K562 (cell line): Measurements from ENCODE around the gene VGF. TPM values are rescaled to one million over a fixed set of nuclear protein-coding genes. Genes with fewer than 3 reads are reported as not detected.

Experiments used
- ATAC-seq: fragments of 200-7000 bp; cut with Tn5 transposase; 3 replicates; pipeline ENCODE4 v1.9.1; 2020; ENCODE audit warnings: moderate library complexity
- BruUV-seq: library from RNA; stranded (reverse); fragments of 400-500 nt; replicated peaks from 2 replicates; lab custom pipeline; 2021; lab: Mats Ljungman, UMichigan
- CTCF ChIA-PET: fragments of 300-600 bp; formaldehyde crosslinking; extraction: SDS; loops from one replicate; lab custom pipeline; 2021; ENCODE audit warnings: low intra/inter-chr PET ratio; lab: Yijun Ruan, JAX
- POLR2A ChIA-PET: fragments of 300-600, 350-650 bp; sonication (Branson Sonifier 250); formaldehyde crosslinking; extraction: SDS; loops from one replicate; lab custom pipeline; 2021; ENCODE audit warnings: antibody characterized with exemption, inconsistent platforms; lab: Yijun Ruan, JAX
- DNase-seq, 4 experiments: peaks; one replicate each; pipeline versions ENCODE4 v3.0.0 to v3.0.0-alpha.2; 2011 to 2018; ENCODE audit warnings: low spot score in 3 of 4, mixed read lengths in 3 of 4; ENCODE audit errors: extremely low read depth in 1 of 4
- FAIRE-seq: peaks from 2 replicates; lab custom pipeline; 2011; peaks lifted over from hg19 to GRCh38; lab: Jason Lieb, UNC
- H2AFZ ChIP-seq: 2 replicates; pipeline ENCODE4 v1.6.0; 2011; ENCODE audit warnings: low read depth, low read length, control low read depth, inconsistent platforms
- H3K27ac ChIP-seq: fragments of 200-600 bp; 3 replicates; pipeline ENCODE4 v1.8.0; 2011; ENCODE audit warnings: low read depth, mild to moderate bottlenecking, control low read depth, inconsistent platforms, low read length, moderate library complexity, mixed read lengths; ENCODE audit errors: extremely low read depth
- H3K27me3 ChIP-seq, 2 experiments: fragments of 300-600 bp in 1 of 2; 2 replicates in 1 of 2; 3 replicates in 1 of 2; pipeline versions ENCODE4 v1.6.0 to v1.8.0; 2011; ENCODE audit warnings: inconsistent platforms in 2 of 2, low read length in 2 of 2, mild to moderate bottlenecking in 1 of 2, mixed read lengths in 1 of 2, moderate library complexity in 1 of 2; ENCODE audit not compliant: control insufficient read depth in 2 of 2, insufficient read depth in 2 of 2
- H3K36me3 ChIP-seq: fragments of 300-600 bp; 3 replicates; pipeline ENCODE4 v1.8.0; 2011; ENCODE audit warnings: mild to moderate bottlenecking, low read length, inconsistent platforms; ENCODE audit not compliant: control insufficient read depth, insufficient read depth
- H3K4me1 ChIP-seq, 2 experiments: fragments of 200-600 bp in 1 of 2; replicated peaks in 1 of 2; 2 replicates in 1 of 2; 3 replicates in 1 of 2; pipeline versions ENCODE4 v1.5.1 to v1.8.0; 2011; ENCODE audit warnings: inconsistent platforms in 2 of 2, low read length in 2 of 2, mild to moderate bottlenecking in 1 of 2, mixed read lengths in 1 of 2, moderate library complexity in 1 of 2; ENCODE audit not compliant: control insufficient read depth in 2 of 2, insufficient read depth in 2 of 2
- H3K4me2 ChIP-seq: 2 replicates; pipeline ENCODE4 v1.6.1; 2011; ENCODE audit warnings: low read length, control low read depth, inconsistent platforms, mixed read lengths; ENCODE audit not compliant: insufficient read depth
- H3K4me3 ChIP-seq: fragments of 200-600 bp; sonication (generic), shearing (Covaris generic); 2 replicates; pipeline ENCODE4 v1.5.1; 2016; ENCODE audit warnings: control low read depth, inconsistent platforms
- H3K79me2 ChIP-seq: fragments of 200-600 bp; 3 replicates; pipeline ENCODE4 v1.8.0; 2011; ENCODE audit warnings: low read length, inconsistent platforms; ENCODE audit not compliant: control insufficient read depth, insufficient read depth
- H3K9ac ChIP-seq, 2 experiments: 2 replicates each; pipeline versions ENCODE4 v1.6.0 to v1.6.1; 2011; ENCODE audit warnings: low read depth in 2 of 2, low read length in 2 of 2, control low read depth in 1 of 2, inconsistent platforms in 1 of 2, mild to moderate bottlenecking in 1 of 2, mixed read lengths in 1 of 2; ENCODE audit not compliant: insufficient read depth in 1 of 2
- H3K9me1 ChIP-seq: one replicate; pipeline ENCODE4 v1.6.0; 2011; ENCODE audit warnings: inconsistent platforms, mild to moderate bottlenecking, low read length, moderate library complexity; ENCODE audit not compliant: control insufficient read depth, insufficient read depth
- H3K9me3 ChIP-seq: replicated peaks from 2 replicates; pipeline ENCODE4 v1.5.1; 2011; ENCODE audit warnings: low read depth, low read length, inconsistent platforms; ENCODE audit not compliant: control insufficient read depth, insufficient read depth
- H4K20me1 ChIP-seq: replicated peaks from 2 replicates; pipeline ENCODE4 v1.6.1; 2011; ENCODE audit warnings: low read length, inconsistent platforms, mixed read lengths; ENCODE audit not compliant: control insufficient read depth, insufficient read depth
- CBFB ChIP-seq: sonication (generic); formaldehyde crosslinking; IDR thresholded peaks from 2 replicates; pipeline ENCODE4 v1.4.0; 2020; ENCODE audit warnings: mild to moderate bottlenecking, missing genetic modification reagents
- E2F8 ChIP-seq: fragments of 450-650 bp; IDR thresholded peaks from 2 replicates; pipeline ENCODE4 v1.7.1; 2018; ENCODE audit warnings: mild to moderate bottlenecking, low read depth; ENCODE audit not compliant: partially characterized antibody
- WGBS: fragments of 100-300 bp; shearing (Covaris generic); methylation state at CpG from one replicate; pipeline ENCODE4 v1.1.6; 2016; ENCODE audit warnings: low coverage, mixed read lengths; ENCODE audit not compliant: insufficient coverage; ENCODE audit errors: missing lambda C conversion rate; 5-methylcytosine and 5-hydroxymethylcytosine counted together
- in situ Hi-C: fragments of 300-500 bp; cut with MboI; formaldehyde crosslinking; loops from 4 replicates; pipeline ENCODE4 v1.15.0; 2018; ENCODE audit warnings: inconsistent platforms, mixed read lengths
- intact Hi-C: fragments of 100-400 bp; cut with micrococcal nuclease; formaldehyde crosslinking; loops from 2 replicates; pipeline ENCODE4 v1.14.2; 2022
- polyA plus RNA-seq, 8 experiments: library from polyadenylated mRNA; depleted of rRNA in 4 of 8; stranded (reverse) in 5 of 8; unstranded in 3 of 8; fragments of >200 nt; fragmentation: Nextera tagmentation in 2 of 8; fragmentation: Illumina TruSeq in 1 of 8; extraction: Ambion mirVana in 2 of 8; extraction: Trizol in 1 of 8; gene quantifications; 2 replicates each; pipeline versions ENCODE4 v1.2.1 to v1.2.3, GENCODE V29; 2011 to 2014; ENCODE audit warnings: inconsistent platforms in 1 of 8, missing spikeins in 1 of 8
- total RNA-seq, 7 experiments: library from RNA; depleted of rRNA in 6 of 7; stranded (reverse); fragments of >200 nt in 6 of 7; fragmentation: Illumina TruSeq in 2 of 7; extraction: Trizol in 2 of 7; gene quantifications; 2 replicates each; pipeline versions ENCODE4 v1.2.1 to v1.2.3, GENCODE V29; 2011 to 2021; ENCODE audit warnings: low replicate concordance in 1 of 7

Gene VGF
- total and polyA plus RNA-seq, 9 of the 15 experiments (the other 6 are each of a cell fraction or from before 2014, with no cell fraction given): 0.03 to 5.7 (median 0.34) TPM

- Histone ChIP-seq H3K9me1 (no peaks in the 10 kb centered on the region), H3K4me1 (peaks cover 5 to 36% of the 10 kb centered on the region in 2 experiments; a peak in 4 of 5 replicates), H2AFZ (no peak overlapping the region), H3K27me3 (peaks cover 28 to 33% of the 10 kb centered on the region in 2 experiments; a peak in 4 of 5 replicates), H3K9me3 (no peaks in the 10 kb centered on the region), H3K4me3 (no peak overlapping the region), H3K36me3 (no peaks in the 10 kb centered on the region), H3K79me2 (no peaks in the 10 kb centered on the region), H3K4me2 (no peak overlapping the region), H3K27ac (no peak overlapping the region), H4K20me1 (no peaks in the 10 kb centered on the region), H3K9ac (no peak overlapping the region)
- ChIA-PET POLR2A (interaction anchor here (0.6 to 0.8 kb wide), 2 partner anchors 13 to 88 kb away, joined by 3 to 4 read pairs; no protein-coding TSS in a partner anchor), CTCF (no interaction called here)
- 13% methylated on average over 2 of the region's 2 CpGs for WGBS
- TF ChIP-seq E2F8 (no peak), CBFB (CRISPR knock-in tag) (0 out of 2 replicates have a peak, but pooled peaks have one; percentile 27)
- BruUV-seq: no TSS peak
- ATAC-seq (no peak), FAIRE-seq (no peak), DNase-seq (no peak)
- intact Hi-C loops: no loop called here
- in situ Hi-C loops: no loop called here
Observed at GRCh38 chr7:101177644-101178043, 12.3 kb upstream of the VGF start.
